Stimulated activated CD8-positive, alpha-beta memory T cell treated with anti-CD3 and anti-CD28 coated beads, Interleukin-12 subunit alpha, Interleukin-12 subunit beta, amount 100 ng/mL, for 24 hours (primary cell): ENCODE results near the gene SLC10A7.

Experiments
- DNase-seq: peaks from one replicate; pipeline ENCODE4 v3.0.0-alpha.2; 2020; ENCODE audit errors: extremely low read depth

SLC10A7 gene

DNA sequence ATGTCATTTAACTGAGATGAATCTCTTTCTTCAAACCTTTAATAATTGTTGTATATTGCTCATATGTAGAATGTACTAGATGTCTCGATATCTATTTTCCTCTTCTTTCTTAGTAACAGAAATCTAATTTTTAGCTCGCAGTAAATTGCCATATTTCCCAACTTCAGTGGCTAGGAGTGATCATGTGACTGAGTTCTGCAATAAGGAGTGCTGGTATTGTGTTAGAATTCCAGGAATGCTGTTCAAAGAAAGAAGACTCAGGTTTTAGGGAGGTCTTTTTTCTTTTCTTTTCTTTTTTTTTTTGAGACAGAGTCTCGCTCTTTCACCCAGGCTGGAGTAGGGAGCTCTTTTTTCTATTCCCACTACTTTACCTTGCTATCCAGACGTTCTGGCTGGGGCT, 81.7 kb downstream of the SLC10A7 start:
- DNase-seq: no peak

DNA sequence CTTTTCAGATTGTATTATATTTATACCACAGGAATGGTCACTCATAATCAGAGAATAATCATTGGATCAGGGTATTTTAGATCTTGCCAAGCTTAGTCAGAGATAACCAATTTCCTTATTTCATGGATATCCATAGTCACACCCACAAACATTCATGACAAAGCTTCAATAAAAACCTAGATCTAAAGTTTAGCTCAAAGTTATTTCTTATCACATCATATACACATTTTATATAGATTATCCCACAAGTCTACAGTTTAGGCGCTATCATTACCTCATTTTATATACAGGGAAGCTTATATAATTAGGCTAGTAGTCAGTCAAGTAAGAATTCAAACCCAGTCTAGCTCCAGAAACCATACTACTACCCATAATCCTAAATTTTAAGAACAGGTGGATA, 82.3 kb downstream of the SLC10A7 start:
- no peak for DNase-seq

- no peak for DNase-seq
These were observed 84.0 kb downstream of the SLC10A7 start for GRCh38 chr4:146437778-146438177.

DNA sequence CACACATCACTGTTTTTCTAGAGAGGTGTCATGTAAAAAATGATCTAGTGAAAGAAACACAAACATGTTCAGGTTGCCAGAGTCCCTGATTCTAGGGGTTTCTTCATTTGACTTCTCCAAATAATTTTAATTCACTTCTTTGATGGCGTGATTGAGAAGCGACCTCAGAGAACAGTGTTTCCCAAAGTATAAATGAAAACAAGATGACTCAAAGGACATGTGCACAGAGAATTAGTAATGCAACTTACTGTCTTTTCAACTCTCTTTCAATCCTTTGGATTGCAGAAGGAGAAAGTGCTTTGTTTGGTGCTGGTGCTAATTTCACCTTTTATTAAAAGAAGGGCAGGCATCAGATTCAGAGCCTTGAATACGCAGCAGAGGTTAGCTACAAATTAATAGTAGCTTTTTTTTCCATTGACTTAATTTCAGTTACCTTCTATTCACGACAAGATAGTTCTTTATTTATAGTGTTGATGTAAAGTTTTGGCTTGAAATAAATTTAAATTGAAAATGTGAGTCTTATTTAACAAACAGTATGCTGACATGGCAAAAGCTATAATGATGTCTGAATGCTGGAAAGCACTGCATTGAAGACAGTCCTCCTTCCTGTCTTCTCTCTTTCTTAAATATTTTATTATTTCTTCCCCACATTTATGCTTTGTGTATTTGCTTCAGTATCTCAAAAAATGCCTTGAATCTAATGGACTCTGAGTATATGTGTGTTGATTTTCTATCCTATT, 85.1 kb downstream of the SLC10A7 start:
- no peak for DNase-seq

- DNase-seq: no peak
These were observed 85.8 kb downstream of the SLC10A7 start for GRCh38 chr4:146435962-146436361.

GRCh38 chr4:146432065-146432464, 89.7 kb downstream of the SLC10A7 start:
- DNase-seq: no peak

GRCh38 chr4:146428298-146428697, 93.4 kb downstream of the SLC10A7 start:
- no peak for DNase-seq

DNA sequence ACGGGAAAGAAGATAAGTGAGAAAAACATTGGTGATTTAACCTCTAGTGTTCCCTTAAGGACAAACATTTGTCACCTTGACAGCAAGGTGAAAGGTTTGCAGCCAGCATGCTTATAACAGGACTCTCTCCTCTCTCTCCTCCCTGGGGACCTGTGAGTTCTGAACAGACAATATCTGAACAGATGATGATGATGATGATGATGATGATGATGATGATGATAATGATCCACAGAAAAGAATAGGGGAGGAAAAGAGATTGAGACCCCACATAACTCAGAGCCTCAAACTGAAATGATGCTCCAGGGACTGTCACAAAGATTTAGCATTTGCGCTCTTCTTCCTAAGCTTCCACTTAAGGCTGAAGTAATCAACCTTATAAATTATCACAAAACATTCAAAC, 103.9 kb downstream of the SLC10A7 start:
- DNase-seq: no peak

- DNase-seq: no peak
These were observed 105.9 kb downstream of the SLC10A7 start for GRCh38 chr4:146415829-146416228.

DNA sequence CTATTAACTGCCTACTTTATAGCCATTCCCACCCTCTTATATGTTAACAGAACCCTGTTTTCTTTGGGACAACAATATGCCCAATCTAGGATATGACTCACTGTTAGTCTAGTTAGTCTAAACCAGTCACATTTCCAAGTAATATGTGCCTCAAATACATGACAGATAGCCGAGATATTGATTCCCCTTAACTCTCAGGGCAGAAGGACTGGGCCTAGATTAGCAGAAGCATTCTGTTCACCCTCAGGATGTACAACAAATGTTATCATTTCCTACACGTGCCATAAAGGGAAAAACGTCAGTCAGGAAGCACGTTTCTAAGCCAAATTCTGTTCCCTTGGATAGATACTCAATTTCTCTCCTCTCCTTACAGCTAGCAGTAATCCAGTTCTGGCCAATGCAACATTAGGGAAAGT, 114.1 kb downstream of the SLC10A7 start:
- no peak for DNase-seq

DNA sequence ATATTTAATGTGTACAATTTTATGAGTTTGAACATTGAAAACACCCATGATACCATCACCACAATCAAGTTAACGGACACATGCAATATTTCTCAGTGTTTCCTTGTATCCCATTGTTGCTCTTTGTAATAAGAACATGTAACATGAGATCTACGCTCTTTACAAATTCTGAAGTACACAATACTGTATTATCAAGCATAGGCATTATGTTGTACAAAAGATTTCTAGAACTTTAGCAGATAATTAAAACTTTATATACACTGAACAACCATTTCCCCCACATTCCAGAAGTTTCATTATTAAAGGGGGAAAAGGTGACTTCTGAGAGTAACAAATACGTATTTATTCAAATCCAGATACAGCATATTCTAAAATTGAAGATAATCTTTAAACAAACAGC, 114.5 kb downstream of the SLC10A7 start:
- no peak for DNase-seq

DNA sequence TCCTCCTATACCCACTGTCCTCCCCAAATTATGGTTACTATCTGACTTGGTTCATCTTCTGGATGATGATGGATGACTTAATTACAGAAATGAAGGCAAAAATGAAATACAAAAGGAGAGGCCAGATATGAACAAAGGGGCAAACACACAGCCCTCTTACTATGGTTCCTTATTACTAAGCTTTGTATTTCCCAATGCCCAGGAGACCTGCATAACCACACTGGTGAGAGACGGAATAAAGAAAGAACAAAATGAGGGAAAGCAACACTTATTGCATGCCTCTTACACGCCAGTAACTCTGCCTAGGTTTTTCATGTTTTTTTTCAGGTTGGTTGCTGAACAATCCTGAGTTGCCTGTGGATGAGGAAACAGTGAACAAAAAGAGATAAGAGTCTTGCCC, 120.5 kb downstream of the SLC10A7 start:
- no peak for DNase-seq

- no peak for DNase-seq
These were observed 122.8 kb downstream of the SLC10A7 start for GRCh38 chr4:146398896-146399445.

DNA sequence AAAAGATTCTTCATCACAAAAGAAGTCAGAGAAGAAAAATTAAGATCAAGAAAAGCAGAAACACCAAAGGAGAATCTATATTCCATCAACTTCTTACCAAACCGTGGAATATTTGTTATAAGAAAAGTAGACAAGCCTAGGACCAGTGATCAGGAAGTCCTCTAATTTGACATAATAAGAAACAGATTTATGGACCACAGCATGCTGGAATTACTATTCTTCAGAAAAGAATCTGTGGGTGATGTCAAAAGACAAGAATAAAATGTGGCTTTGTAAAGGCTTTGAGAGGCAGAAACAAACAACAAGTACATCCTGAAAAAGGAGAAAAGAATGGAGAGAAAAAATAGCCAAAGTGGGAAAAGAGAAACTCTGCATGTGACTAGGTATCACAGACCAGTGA, 123.3 kb downstream of the SLC10A7 start:
- no peak for DNase-seq

GRCh38 chr4:146389561-146389960, 132.2 kb downstream of the SLC10A7 start:
- DNase-seq: no peak

- no peak for DNase-seq
These were observed 139.5 kb downstream of the SLC10A7 start for GRCh38 chr4:146382194-146382593.

DNA sequence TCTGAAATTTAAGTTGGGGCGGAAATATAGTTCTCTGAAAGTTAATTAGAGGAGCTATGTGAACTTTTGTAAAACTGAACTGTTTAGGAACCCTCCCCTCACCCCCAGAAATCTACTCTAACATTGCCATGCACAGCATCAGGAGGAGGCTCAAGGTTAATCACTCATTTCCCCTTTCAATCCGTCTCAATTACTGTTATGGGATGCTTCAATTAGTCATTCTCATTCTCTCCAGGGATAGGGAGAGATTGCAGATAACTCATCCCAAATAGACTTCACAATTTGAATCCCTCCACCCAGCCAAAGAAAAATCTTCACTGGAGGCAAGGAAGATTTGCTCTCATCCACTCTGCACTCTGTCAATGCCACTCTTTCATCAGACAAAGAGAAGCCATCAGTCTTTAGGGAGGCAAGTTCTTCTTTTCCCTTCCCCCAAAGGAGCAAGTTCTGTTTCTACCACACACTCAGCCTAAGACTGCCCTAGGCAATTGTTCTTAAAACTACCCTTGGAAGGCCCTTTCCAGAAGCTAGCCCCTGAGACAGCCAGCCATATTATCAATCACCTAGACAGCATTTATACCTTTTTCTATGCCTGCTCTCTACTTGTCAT, 140.4 kb downstream of the SLC10A7 start:
- no peak for DNase-seq

DNA sequence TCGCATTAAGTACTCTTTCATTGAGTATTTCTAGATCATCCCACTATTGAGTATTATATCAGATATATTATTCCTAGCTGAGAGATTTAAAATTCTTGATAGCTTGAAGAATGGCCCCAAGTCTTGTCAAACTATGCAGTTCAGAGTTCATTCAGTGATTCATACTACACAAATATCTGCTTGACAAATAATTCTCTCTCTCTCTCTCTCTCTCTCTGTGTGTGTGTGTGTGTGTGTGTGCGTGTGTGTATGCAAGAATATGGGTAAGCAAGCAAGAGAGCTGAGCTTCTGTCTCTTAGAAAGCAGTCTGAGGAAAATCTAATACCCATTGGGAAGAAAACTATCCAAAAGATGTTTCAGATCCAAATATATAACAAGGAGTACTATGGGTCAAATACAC, 142.0 kb downstream of the SLC10A7 start:
- DNase-seq: no peak

- no peak for DNase-seq
These were observed 149.9 kb downstream of the SLC10A7 start for GRCh38 chr4:146371812-146372211.

GRCh38 chr4:146370841-146371240, 150.9 kb downstream of the SLC10A7 start:
- DNase-seq: no peak

DNA sequence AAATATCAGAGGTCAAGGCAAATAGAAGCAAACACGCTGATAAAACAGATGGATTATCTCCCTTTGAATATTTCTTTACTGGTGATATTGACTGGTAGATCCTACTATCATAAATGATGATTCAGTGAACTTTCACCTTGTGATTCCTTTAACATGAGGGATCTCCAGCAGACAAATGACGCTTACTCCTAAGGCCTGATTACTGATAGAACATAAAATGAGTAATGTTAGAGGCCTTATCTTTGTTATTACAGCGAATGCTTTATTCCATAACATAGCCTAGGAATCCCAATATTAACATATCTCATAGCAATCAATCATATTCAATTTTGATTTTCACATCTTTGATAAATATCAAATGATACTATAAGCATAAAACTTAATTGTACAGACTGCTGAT, 152.3 kb downstream of the SLC10A7 start:
- no peak for DNase-seq

DNA sequence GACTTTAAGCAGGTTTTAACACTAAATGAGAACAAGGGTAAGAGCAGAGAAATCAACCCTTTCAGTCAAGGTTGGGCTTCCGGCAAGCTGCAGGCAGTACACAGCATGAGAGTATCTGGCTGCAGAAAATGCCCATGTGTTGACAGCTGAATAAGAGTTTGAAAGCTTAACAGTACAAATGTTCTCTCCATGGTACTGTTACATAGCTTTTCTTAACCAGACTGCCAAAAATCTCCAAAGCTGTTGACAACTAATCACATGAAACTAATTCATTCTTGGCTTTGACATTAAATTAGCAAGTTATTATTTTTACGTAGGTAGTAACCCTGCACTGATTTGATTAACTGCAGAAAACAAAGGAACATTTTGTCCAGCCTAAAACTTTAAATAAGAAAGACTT, 153.5 kb downstream of the SLC10A7 start:
- no peak for DNase-seq

- DNase-seq: no peak
These were observed 154.4 kb downstream of the SLC10A7 start for GRCh38 chr4:146367347-146367746.
